ENCODE measurements around the gene SPOCK1.

GRCh38 chr5:137291031-137291430 lies 208.1 kb downstream of the SPOCK1 start:
- TF ChIP-seq CTCF (IDR thresholded peaks at IDR 0.05) (no peak), POLR2A (IDR thresholded peaks at IDR 0.05) (no peak)
